ENCODE measurements around the gene CMTM8.
A peak's percentile ranks its signal among the peaks of the same experiment; 100 is the strongest.

CMTM8 gene

DNA sequence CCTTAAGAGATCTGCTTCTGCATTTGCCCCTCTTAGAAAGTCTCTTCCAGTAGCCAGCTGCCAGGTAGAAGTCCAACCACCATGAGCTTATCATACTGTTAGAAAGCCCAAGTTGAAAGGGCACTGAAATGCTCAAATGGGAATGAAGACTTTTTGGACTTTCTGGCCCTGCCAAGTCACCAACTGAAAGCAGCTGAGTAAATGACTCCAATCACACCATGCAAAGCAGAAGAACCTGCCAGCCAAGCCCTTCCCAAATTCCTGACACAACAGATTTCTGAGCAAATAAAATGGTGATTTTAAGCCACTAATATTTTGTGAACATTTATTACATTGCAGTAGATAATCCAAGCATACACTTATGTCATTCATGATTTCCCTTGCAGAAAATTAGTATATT lies 2.1 kb upstream of the CMTM8 start:
- Histone ChIP-seq H3K9me3 (ENCODE audit: low read length) (no peaks in the 10 kb centered on the region), H3K36me3 (ENCODE audit: insufficient read depth, low read length) (no peaks in the 10 kb centered on the region), H3K4me1 (ENCODE audit: insufficient read depth, low read length) (no peaks in the 10 kb centered on the region), H3K27ac (ENCODE audit: low read depth, low read length) (no peak overlapping the region), H3K4me3 (ENCODE audit: low read depth in 1 of 2, low read length in 2 of 2) (no peak overlapping the region), H3K9ac (ENCODE audit: low read length) (no peak overlapping the region), H3K27me3 (ENCODE audit: control insufficient read depth in 1 of 2, insufficient read depth in 2 of 2, low read length in 2 of 2) (peaks cover 4 to 21% of the 10 kb centered on the region in 2 donors)

DNA sequence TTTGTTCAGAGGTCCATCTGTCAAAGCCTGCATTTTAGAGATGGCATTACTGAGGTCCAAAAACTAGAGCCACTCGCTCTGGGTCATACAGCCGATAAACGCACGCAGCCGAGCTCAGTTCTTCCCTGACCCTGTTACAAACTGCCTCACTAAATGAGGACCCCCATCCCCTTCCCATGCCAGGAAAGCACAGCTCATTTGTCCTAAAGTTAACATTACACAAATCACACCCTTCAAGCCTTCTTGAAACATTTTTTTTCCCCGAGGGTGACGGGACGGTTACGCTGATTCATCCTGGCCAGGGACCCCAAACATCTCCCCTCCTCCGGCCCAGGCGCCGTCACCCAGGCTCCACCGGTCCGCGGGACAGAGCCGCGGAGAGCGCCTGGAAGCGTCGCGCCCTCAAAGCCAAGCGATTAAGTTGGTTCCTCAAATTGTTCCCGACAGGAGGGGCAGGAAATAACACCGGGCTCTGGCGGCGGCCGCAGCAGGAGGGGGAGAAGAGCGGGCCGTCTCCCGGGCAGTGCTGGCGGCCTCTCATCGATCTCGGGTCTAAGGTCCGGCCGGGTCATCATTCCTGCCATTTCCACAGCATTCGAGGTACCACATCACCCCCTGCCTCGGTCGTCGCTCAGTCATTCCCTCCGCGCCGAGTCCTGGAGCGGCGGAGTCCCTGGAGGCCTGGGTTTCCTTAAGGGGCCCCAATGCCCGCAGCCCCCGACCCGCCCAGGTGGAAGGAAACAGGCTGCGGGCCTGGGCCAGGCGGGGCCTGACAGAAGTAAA lies 619 bp upstream of the CMTM8 start:
- Histone ChIP-seq H3K27me3 (ENCODE audit: control insufficient read depth in 1 of 2, insufficient read depth in 2 of 2, low read length in 2 of 2) (peaks cover 4 to 21% of the 10 kb centered on the region in 2 donors), H3K9ac (ENCODE audit: low read length) (no peak overlapping the region), H3K27ac (ENCODE audit: low read depth, low read length) (no peak overlapping the region)

GRCh38 chr3:32239307-32240158 lies 1.1 kb downstream of the CMTM8 start:
- no peak overlapping the region for H3K9ac ChIP-seq (ENCODE audit: low read length)
- H3K9me3 ChIP-seq (ENCODE audit: low read length): no peaks in the 10 kb centered on the region
- no peaks in the 10 kb centered on the region for H3K36me3 ChIP-seq (ENCODE audit: insufficient read depth, low read length)
- peak overlapping the region; percentile 44 to 79 for H3K4me3 ChIP-seq (ENCODE audit: low read depth in 1 of 2, low read length in 2 of 2)
- peaks cover 4 to 21% of the 10 kb centered on the region in 2 donors for H3K27me3 ChIP-seq (ENCODE audit: control insufficient read depth in 1 of 2, insufficient read depth in 2 of 2, low read length in 2 of 2)
- no peaks in the 10 kb centered on the region for H3K4me1 ChIP-seq (ENCODE audit: insufficient read depth, low read length)
- H3K27ac ChIP-seq (ENCODE audit: low read depth, low read length): no peak overlapping the region

More for the DNA sequence above, 619 bp upstream of the CMTM8 start:
- Histone ChIP-seq H3K4me3 (ENCODE audit: low read depth in 1 of 2, low read length in 2 of 2) (peak overlapping the region; percentile 27 to 44), H3K4me1 (ENCODE audit: insufficient read depth, low read length) (no peaks in the 10 kb centered on the region), H3K9me3 (ENCODE audit: low read length) (no peaks in the 10 kb centered on the region), H3K36me3 (ENCODE audit: insufficient read depth, low read length) (no peaks in the 10 kb centered on the region)

DNA sequence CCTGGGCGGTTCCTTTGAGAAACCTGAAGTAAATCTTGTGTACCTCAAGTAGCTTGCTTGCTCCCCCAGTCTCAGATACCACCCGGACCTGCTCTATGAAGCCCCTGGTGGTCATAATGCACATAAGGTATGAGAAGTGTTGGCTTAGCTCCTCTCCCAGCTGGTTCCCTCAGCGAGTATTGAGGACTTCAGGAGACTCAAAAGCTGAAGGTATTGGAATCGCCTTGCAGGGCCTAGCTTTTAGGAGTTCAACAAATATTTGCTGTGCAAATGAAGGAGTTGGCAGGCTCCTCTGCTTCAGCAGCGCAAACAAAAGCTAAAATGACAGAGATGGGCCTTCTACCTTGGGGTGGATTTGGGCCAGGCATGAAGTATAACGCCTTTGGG lies 1.7 kb downstream of the CMTM8 start:
- Histone ChIP-seq H3K27me3 (ENCODE audit: control insufficient read depth in 1 of 2, insufficient read depth in 2 of 2, low read length in 2 of 2) (peaks cover 4 to 21% of the 10 kb centered on the region in 2 donors), H3K36me3 (ENCODE audit: insufficient read depth, low read length) (no peaks in the 10 kb centered on the region), H3K9me3 (ENCODE audit: low read length) (no peaks in the 10 kb centered on the region), H3K4me1 (ENCODE audit: insufficient read depth, low read length) (no peaks in the 10 kb centered on the region), H3K4me3 (ENCODE audit: low read depth in 1 of 2, low read length in 2 of 2) (no peak overlapping the region), H3K9ac (ENCODE audit: low read length) (no peak overlapping the region), H3K27ac (ENCODE audit: low read depth, low read length) (no peak overlapping the region)

DNA sequence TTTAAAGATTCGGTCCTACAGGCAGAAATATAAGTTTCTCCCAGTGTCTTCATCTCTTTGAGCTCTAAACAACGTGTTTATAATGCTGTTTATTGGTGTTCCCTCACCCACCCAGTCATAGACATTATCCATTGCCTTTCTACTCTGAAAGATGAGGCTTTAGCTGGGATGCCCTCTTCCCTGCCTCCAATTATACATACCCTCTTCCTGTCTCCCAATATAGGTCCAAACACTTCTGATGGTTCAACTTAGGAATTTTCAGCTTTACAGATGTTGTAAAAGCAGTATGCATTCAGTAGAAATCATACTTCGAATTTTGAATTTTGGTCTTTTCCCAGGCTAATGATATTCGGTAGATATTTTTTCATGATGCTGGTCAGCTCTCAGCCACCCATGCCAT lies 2.6 kb downstream of the CMTM8 start:
- H3K4me3 ChIP-seq (ENCODE audit: low read depth in 1 of 2, low read length in 2 of 2): no peak overlapping the region
- no peaks in the 10 kb centered on the region for H3K36me3 ChIP-seq (ENCODE audit: insufficient read depth, low read length)
- no peak overlapping the region for H3K27ac ChIP-seq (ENCODE audit: low read depth, low read length)
- H3K9me3 ChIP-seq (ENCODE audit: low read length): no peaks in the 10 kb centered on the region
- no peaks in the 10 kb centered on the region for H3K4me1 ChIP-seq (ENCODE audit: insufficient read depth, low read length)
- no peak overlapping the region for H3K9ac ChIP-seq (ENCODE audit: low read length)
- peaks cover 4 to 21% of the 10 kb centered on the region in 2 donors for H3K27me3 ChIP-seq (ENCODE audit: control insufficient read depth in 1 of 2, insufficient read depth in 2 of 2, low read length in 2 of 2)

GRCh38 chr3:32243519-32243918 lies 5.0 kb downstream of the CMTM8 start:
- H3K4me1 ChIP-seq (ENCODE audit: insufficient read depth, low read length): no peaks in the 10 kb centered on the region
- H3K36me3 ChIP-seq (ENCODE audit: insufficient read depth, low read length): no peaks in the 10 kb centered on the region
- H3K27ac ChIP-seq (ENCODE audit: low read depth, low read length): no peak overlapping the region
- H3K9ac ChIP-seq (ENCODE audit: low read length): no peak overlapping the region
- no peak overlapping the region for H3K4me3 ChIP-seq (ENCODE audit: low read depth in 1 of 2, low read length in 2 of 2)
- H3K9me3 ChIP-seq (ENCODE audit: low read length): no peaks in the 10 kb centered on the region
- peaks cover 4 to 13% of the 10 kb centered on the region in 2 donors for H3K27me3 ChIP-seq (ENCODE audit: control insufficient read depth in 1 of 2, insufficient read depth in 2 of 2, low read length in 2 of 2)

DNA sequence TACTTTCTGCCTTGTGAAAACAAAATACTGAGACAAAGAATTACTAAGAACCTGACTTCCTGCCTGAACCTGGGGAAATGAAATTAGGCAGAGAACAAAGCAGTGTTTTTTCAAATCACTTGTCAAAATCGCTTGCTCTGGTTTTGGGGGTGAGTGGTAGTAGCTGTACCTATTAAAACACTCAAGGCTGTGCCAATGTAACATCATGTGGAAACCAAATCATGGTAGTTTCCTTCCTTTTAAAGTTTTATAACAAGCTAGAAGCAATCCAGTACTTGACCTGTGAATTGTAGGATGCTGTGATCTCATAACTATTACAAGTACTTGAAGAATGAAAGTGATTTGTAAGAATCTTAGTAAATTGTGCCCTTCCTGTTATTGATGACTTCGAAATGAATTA lies 6.7 kb downstream of the CMTM8 start:
- Histone ChIP-seq H3K4me3 (ENCODE audit: low read depth in 1 of 2, low read length in 2 of 2) (no peak overlapping the region), H3K9me3 (ENCODE audit: low read length) (no peaks in the 10 kb centered on the region), H3K4me1 (ENCODE audit: insufficient read depth, low read length) (no peaks in the 10 kb centered on the region), H3K36me3 (ENCODE audit: insufficient read depth, low read length) (no peaks in the 10 kb centered on the region), H3K27ac (ENCODE audit: low read depth, low read length) (no peak overlapping the region), H3K9ac (ENCODE audit: low read length) (no peak overlapping the region), H3K27me3 (ENCODE audit: control insufficient read depth in 1 of 2, insufficient read depth in 2 of 2, low read length in 2 of 2) (peaks cover 0 to 3% of the 10 kb centered on the region in 2 donors)

- Histone ChIP-seq H3K36me3 (ENCODE audit: insufficient read depth, low read length) (no peaks in the 10 kb centered on the region), H3K4me1 (ENCODE audit: insufficient read depth, low read length) (no peaks in the 10 kb centered on the region), H3K27ac (ENCODE audit: low read depth, low read length) (no peak overlapping the region), H3K27me3 (ENCODE audit: control insufficient read depth in 1 of 2, insufficient read depth in 2 of 2, low read length in 2 of 2) (no peaks in the 10 kb centered on the region), H3K9ac (ENCODE audit: low read length) (no peak overlapping the region), H3K9me3 (ENCODE audit: low read length) (no peaks in the 10 kb centered on the region), H3K4me3 (ENCODE audit: low read depth in 1 of 2, low read length in 2 of 2) (no peak overlapping the region)
Observed at GRCh38 chr3:32246079-32246675, 7.7 kb downstream of the CMTM8 start.

DNA sequence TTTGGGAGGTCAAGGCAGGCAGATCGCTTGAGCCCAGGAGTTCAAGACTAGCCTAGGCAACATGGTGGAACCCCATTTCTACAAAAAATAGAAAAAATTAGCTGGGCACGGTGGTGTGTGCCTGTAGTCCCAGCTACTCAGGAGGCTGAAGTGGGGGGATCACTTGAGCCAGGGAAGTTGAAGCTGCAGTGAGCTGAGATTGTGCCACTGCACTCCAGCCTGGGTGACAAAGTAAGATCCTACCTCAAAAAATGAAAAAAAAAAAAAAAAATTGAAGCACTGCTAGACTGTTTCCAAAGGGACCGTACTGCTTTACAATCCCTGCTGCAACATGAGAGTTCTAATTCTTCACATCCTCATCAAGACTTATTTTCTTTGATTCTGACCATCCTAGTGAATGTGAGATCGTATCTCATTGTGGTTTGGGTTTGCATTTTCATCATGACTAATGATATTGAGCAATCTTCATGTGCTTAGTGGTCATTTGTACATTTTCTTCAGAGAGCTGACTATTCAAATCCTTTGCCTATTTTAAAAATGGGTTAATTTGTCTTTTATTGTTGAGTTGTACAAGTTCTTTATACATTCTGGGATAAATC lies 10.8 kb downstream of the CMTM8 start:
- Histone ChIP-seq H3K9ac (ENCODE audit: low read length) (no peak overlapping the region), H3K4me1 (ENCODE audit: insufficient read depth, low read length) (no peaks in the 10 kb centered on the region), H3K36me3 (ENCODE audit: insufficient read depth, low read length) (no peaks in the 10 kb centered on the region), H3K27ac (ENCODE audit: low read depth, low read length) (no peak overlapping the region), H3K9me3 (ENCODE audit: low read length) (no peaks in the 10 kb centered on the region), H3K27me3 (ENCODE audit: control insufficient read depth in 1 of 2, insufficient read depth in 2 of 2, low read length in 2 of 2) (no peaks in the 10 kb centered on the region), H3K4me3 (ENCODE audit: low read depth in 1 of 2, low read length in 2 of 2) (no peak overlapping the region)

DNA sequence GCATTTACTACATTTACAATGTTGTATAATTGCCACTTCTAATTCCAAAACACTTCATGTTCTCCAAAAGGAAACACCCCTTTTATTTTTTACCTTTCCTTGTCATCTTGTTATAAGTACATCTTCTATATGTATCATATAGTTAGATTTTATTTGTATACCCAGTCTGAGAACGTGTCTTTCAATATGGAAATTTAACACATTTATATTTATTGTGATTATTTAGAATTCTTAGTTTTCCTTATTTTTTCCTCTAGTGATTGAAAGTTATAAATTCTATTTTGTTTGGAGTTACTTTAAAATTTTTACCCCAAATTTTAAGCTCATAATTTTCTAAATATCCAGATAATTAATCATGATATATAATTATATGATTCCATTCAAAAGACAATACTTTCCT lies 15.8 kb downstream of the CMTM8 start:
- no peak overlapping the region for H3K27ac ChIP-seq (ENCODE audit: low read depth, low read length)
- no peaks in the 10 kb centered on the region for H3K9me3 ChIP-seq (ENCODE audit: low read length)
- no peaks in the 10 kb centered on the region for H3K36me3 ChIP-seq (ENCODE audit: insufficient read depth, low read length)
- no peaks in the 10 kb centered on the region for H3K4me1 ChIP-seq (ENCODE audit: insufficient read depth, low read length)
- no peak overlapping the region for H3K4me3 ChIP-seq (ENCODE audit: low read depth in 1 of 2, low read length in 2 of 2)
- H3K9ac ChIP-seq (ENCODE audit: low read length): no peak overlapping the region
- no peaks in the 10 kb centered on the region for H3K27me3 ChIP-seq (ENCODE audit: control insufficient read depth in 1 of 2, insufficient read depth in 2 of 2, low read length in 2 of 2)

- no peaks in the 10 kb centered on the region for H3K36me3 ChIP-seq (ENCODE audit: insufficient read depth, low read length)
- H3K9ac ChIP-seq (ENCODE audit: low read length): no peak overlapping the region
- H3K4me1 ChIP-seq (ENCODE audit: insufficient read depth, low read length): no peaks in the 10 kb centered on the region
- H3K27ac ChIP-seq (ENCODE audit: low read depth, low read length): no peak overlapping the region
- no peaks in the 10 kb centered on the region for H3K9me3 ChIP-seq (ENCODE audit: low read length)
- no peaks in the 10 kb centered on the region for H3K27me3 ChIP-seq (ENCODE audit: control insufficient read depth in 1 of 2, insufficient read depth in 2 of 2, low read length in 2 of 2)
- no peak overlapping the region for H3K4me3 ChIP-seq (ENCODE audit: low read depth in 1 of 2, low read length in 2 of 2)
Observed at GRCh38 chr3:32255345-32255744, 16.9 kb downstream of the CMTM8 start.

Data from muscle layer of colon (tissue), 2 donors.